ENCODE results near the gene SMARCB1. TPM values are rescaled to one million over a fixed set of nuclear protein-coding genes. Genes with fewer than 3 reads are reported as not detected.
A peak's percentile ranks its signal among the peaks of the same experiment; 100 is the strongest.

SMARCB1 gene
- total RNA-seq, 1 experiment from 2014 or later: 136 TPM

- Mint-ChIP-seq H3K27me3 (ENCODE audit: low read depth) (no peaks in the 10 kb centered on the region), H3K27ac (peak overlapping the region; percentile 92 to 97 (median 95); a peak in 6 of 7 replicates), H3K4me3 (peak overlapping the region; percentile 83), H3K4me1 (peaks cover 20 to 21% of the 10 kb centered on the region in 2 experiments), H3K36me3 (ENCODE audit: insufficient read depth in 1 of 3, low read depth in 3 of 3) (no peaks in the 10 kb centered on the region), H3K9me3 (no peaks in the 10 kb centered on the region; a peak in 1 of 5 replicates)
- H3T11ph ChIP-seq (ENCODE audit: low read length): no peak overlapping the region
- no peak overlapping the region for H2BK20ac ChIP-seq (ENCODE audit: low read depth, low read length, poor library complexity, severe bottlenecking)
- no peak overlapping the region for H3K27ac ChIP-seq (ENCODE audit: insufficient read length, low read depth, low read length)
- no peak overlapping the region for H2AK5ac ChIP-seq (ENCODE audit: insufficient read length, low read length)
- H3K56ac ChIP-seq (ENCODE audit: insufficient read length, low read depth, low read length): no peak overlapping the region
- peak; percentile 38; the same call in 1 of the 3 replicates for TF ChIP-seq CTCF (conservative IDR thresholded peaks at IDR 0.05)
- peak; percentile 71 for DNase-seq
- H3K23me2 ChIP-seq (ENCODE audit: insufficient read length, low read depth, low read length, poor library complexity, severe bottlenecking): peaks cover 14% of the 10 kb centered on the region
- H3K79me1 ChIP-seq (ENCODE audit: insufficient read depth, low read depth, low read length, poor library complexity, severe bottlenecking): no peaks in the 10 kb centered on the region
- H3K79me2 ChIP-seq (ENCODE audit: insufficient read depth, low read length): no peaks in the 10 kb centered on the region
- H3K4ac ChIP-seq (ENCODE audit: low read depth, low read length): no peak overlapping the region
- no peaks in the 10 kb centered on the region for H4K20me1 ChIP-seq (ENCODE audit: control insufficient read depth, insufficient read depth, insufficient read length)
- H3K4me1 ChIP-seq (ENCODE audit: insufficient read depth, low read length): 0 out of 2 replicates have a peak, but pooled peaks cover 2% of the 10 kb centered on the region
- no peak overlapping the region for H2BK15ac ChIP-seq (ENCODE audit: low read depth, low read length)
- H2BK12ac ChIP-seq (ENCODE audit: insufficient read length, low read depth, low read length): no peak overlapping the region
- no peak overlapping the region for H4K91ac ChIP-seq (ENCODE audit: insufficient read length, low read depth, low read length)
- no peak overlapping the region for H2AFZ ChIP-seq (ENCODE audit: low read length)
- no peak overlapping the region for H3K23ac ChIP-seq (ENCODE audit: insufficient read length, low read depth, low read length)
- peak overlapping the region; percentile 49 for H3K9ac ChIP-seq (ENCODE audit: extremely low read depth, insufficient read length, low read length)
- H4K8ac ChIP-seq (replicated peaks; ENCODE audit: insufficient read length, low read depth, low read length): no peak overlapping the region
- peak overlapping the region; percentile 28 for H3K14ac ChIP-seq (ENCODE audit: insufficient read depth, low read length)
- no peak overlapping the region for H4K5ac ChIP-seq (ENCODE audit: insufficient read length, low read depth, low read length)
- peak overlapping the region; percentile 9 for H3K18ac ChIP-seq (ENCODE audit: insufficient read length, low read depth, low read length)
- no peak overlapping the region for H2BK5ac ChIP-seq (ENCODE audit: insufficient read length, low read length)
- peak overlapping the region; percentile 91 for H3K4me2 ChIP-seq (ENCODE audit: insufficient read depth, insufficient read length, low read length)
- WGBS (ENCODE audit: extremely low coverage, insufficient read length, low lambda C conversion rate): no CpG with 5 or more reads among the region's 58 CpGs
- H2BK120ac ChIP-seq (ENCODE audit: low read depth, low read length, poor library complexity, severe bottlenecking): no peak overlapping the region
- H3K9me3 ChIP-seq (ENCODE audit: control insufficient read depth, low read depth, low read length): no peaks in the 10 kb centered on the region
- H3K27me3 ChIP-seq (ENCODE audit: insufficient read depth, low read length): no peaks in the 10 kb centered on the region
These were observed 70.2 kb downstream of the SMARCB1 start for GRCh38 chr22:23856721-23857605.
